HL-60 (cell line): Measurements from ENCODE around the gene PTGER3.

ENCODE experiments used
- DNase-seq, 2 experiments: peaks; one replicate each; pipeline ENCODE4 v3.0.0-alpha.2; 2010 to 2020; ENCODE audit warnings: low read depth in 1 of 2, low spot score in 1 of 2
- H3K27ac ChIP-seq: fragments of 250-450 bp; sonication (Bioruptor Pico); replicated peaks from 2 replicates; pipeline ENCODE4 v1.5.1; 2020; ENCODE audit warnings: mild to moderate bottlenecking, moderate library complexity
- H3K27me3 ChIP-seq: fragments of 250-450 bp; sonication (Bioruptor Pico); 2 replicates; pipeline ENCODE4 v1.5.1; 2021; ENCODE audit warnings: mild to moderate bottlenecking, moderate library complexity; ENCODE audit not compliant: insufficient read depth, poor library complexity, severe bottlenecking
- H3K4me3 ChIP-seq: replicated peaks from 2 replicates; pipeline ENCODE4 v1.5.1; 2011; ENCODE audit warnings: mild to moderate bottlenecking, control low read depth, low read length; ENCODE audit not compliant: insufficient read depth
- GABPA ChIP-seq: IDR thresholded peaks from 2 replicates; pipeline ENCODE4 v1.6.1; 2012; ENCODE audit warnings: low read depth
- POLR2AphosphoS5 ChIP-seq: IDR thresholded peaks from 2 replicates; pipeline ENCODE4 v1.6.1; 2012; ENCODE audit warnings: low read depth
- REST ChIP-seq: IDR thresholded peaks from 2 replicates; pipeline ENCODE4 v1.6.1; 2012; ENCODE audit warnings: low read depth; ENCODE audit not compliant: insufficient replicate concordance
- SPI1 ChIP-seq: IDR thresholded peaks from 2 replicates; pipeline ENCODE4 v1.6.1; 2012; ENCODE audit warnings: low read depth, mild to moderate bottlenecking, borderline replicate concordance
- TF ChIP-seq, protein P1 (sequence below): IDR thresholded peaks from one replicate; pipeline ENCODE4 v1.5.1; 2011; ENCODE audit warnings: low read length, control low read depth, inconsistent platforms; ENCODE audit not compliant: insufficient read depth

Gene PTGER3

DNA sequence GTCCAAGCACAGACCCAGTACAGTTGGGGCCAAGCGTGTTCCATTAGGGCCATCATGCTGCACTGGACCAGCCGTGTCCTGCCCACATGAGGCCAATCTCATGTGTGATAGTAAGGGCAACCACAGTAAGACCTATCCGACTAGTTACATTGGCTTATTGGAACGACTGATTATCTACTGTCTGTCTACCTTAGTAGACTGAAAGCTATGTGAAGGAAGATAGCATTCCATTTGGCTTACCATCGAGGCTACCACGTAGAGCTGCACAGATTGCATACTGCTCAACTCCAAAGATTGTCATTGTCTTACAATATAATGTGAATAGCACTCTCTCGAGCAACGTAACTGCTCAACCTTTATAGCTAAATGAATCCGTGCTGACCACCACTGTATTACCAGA is 10.6 kb downstream of the PTGER3 start:
- TF ChIP-seq SPI1: no peak
- TF ChIP-seq, protein P1, sequence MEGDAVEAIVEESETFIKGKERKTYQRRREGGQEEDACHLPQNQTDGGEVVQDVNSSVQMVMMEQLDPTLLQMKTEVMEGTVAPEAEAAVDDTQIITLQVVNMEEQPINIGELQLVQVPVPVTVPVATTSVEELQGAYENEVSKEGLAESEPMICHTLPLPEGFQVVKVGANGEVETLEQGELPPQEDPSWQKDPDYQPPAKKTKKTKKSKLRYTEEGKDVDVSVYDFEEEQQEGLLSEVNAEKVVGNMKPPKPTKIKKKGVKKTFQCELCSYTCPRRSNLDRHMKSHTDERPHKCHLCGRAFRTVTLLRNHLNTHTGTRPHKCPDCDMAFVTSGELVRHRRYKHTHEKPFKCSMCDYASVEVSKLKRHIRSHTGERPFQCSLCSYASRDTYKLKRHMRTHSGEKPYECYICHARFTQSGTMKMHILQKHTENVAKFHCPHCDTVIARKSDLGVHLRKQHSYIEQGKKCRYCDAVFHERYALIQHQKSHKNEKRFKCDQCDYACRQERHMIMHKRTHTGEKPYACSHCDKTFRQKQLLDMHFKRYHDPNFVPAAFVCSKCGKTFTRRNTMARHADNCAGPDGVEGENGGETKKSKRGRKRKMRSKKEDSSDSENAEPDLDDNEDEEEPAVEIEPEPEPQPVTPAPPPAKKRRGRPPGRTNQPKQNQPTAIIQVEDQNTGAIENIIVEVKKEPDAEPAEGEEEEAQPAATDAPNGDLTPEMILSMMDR: no peak
- TF ChIP-seq POLR2AphosphoS5: no peak
- no peak for TF ChIP-seq REST
- TF ChIP-seq GABPA: no peak
- DNase-seq: no peak
- Histone ChIP-seq H3K4me3 (no peak overlapping the region), H3K27me3 (no peaks in the 10 kb centered on the region), H3K27ac (no peak overlapping the region)

- no peak overlapping the region for H3K27ac ChIP-seq
- H3K4me3 ChIP-seq: no peak overlapping the region
- no peaks in the 10 kb centered on the region for H3K27me3 ChIP-seq
- DNase-seq: no peak
- no peak for TF ChIP-seq POLR2AphosphoS5
Measured at GRCh38 chr1:71033136-71033535, 14.5 kb downstream of the PTGER3 start.

DNA sequence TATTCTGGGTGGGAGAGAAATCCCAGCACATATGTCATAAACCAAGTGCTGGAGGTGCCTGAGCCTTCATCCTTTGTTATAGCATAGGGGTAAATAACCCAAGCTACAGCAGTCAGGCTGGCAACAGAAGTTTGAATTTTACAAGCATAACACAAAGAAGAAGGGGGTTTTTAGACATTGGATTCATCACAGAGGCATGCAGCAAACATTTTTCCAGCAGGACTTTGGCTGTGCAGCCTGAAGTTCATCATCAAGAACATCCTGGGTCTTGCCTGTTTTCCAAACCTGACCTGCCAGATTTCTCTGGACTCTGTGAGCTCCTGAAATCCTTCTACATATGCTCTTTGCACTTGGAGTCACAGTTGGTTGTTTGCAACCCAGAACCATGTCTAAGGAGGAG is 16.2 kb downstream of the PTGER3 start:
- Histone ChIP-seq H3K27ac (no peak overlapping the region), H3K27me3 (no peaks in the 10 kb centered on the region), H3K4me3 (no peak overlapping the region)
- no peak for DNase-seq
- TF ChIP-seq SPI1: no peak
- no peak for TF ChIP-seq REST
- TF ChIP-seq, protein P1: no peak
- no peak for TF ChIP-seq POLR2AphosphoS5
- TF ChIP-seq GABPA: no peak

DNA sequence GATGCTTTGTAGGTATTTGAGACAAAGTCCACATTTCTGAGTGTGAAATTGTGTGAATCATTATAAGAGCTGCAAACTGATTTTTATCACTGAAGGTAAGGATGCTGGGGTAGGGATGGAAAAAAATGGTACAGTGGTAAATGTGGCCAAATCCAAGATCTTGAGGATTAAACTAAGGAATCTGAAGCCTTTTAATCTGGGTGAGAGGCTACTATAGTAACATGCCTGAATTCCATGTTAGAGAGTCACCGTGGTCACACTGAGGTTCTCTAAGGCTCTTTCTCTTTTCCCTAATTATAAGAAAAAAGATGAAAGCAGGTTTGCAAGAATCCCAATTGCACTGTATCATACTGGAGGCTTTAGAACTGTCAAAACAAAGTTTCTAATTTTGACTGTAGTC is 17.6 kb downstream of the PTGER3 start:
- no peak for TF ChIP-seq GABPA
- no peak for TF ChIP-seq SPI1
- TF ChIP-seq REST: no peak
- TF ChIP-seq, protein P1: no peak
- TF ChIP-seq POLR2AphosphoS5: no peak
- Histone ChIP-seq H3K27me3 (no peaks in the 10 kb centered on the region), H3K27ac (no peak overlapping the region), H3K4me3 (no peak overlapping the region)
- DNase-seq: no peak
